ENCODE measurements around the gene MXRA8.

DNA sequence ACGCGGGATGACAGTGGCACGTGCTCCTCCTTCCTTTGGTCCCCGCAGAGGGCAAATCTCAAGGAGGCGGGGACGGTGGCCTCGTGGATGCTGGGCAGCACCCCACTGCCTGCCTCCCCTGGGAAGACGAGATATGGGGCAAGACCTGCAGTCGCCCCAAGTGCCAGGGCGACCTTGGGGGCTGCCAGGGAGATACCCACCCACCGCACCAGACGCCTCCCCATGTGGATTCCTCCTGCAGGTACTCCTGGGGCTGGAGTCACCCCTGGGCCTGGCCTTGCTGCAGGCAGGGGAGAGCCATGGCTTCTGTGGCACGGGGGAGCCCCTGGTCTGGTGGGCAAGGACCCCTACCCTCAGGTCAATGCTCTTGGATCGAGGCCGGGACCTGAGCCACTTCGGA, 22.5 kb upstream of the MXRA8 start:
- TF ChIP-seq POLR2A (IDR thresholded peaks at IDR 0.05; ENCODE audit: low read depth, low read length) (no peak), MYC (IDR thresholded peaks at IDR 0.05; ENCODE audit: low read depth, low read length) (no peak), FOS (IDR thresholded peaks at IDR 0.05; ENCODE audit: borderline replicate concordance, insufficient read depth, low read length) (no peak), MAX (IDR thresholded peaks at IDR 0.05; ENCODE audit: insufficient read depth, insufficient read length) (no peak), EZH2 (IDR thresholded peaks at IDR 0.05; ENCODE audit: borderline replicate concordance, low read depth, low read length, severe bottlenecking) (no peak), POLR2AphosphoS5 (IDR thresholded peaks at IDR 0.05; ENCODE audit: insufficient read depth, low read depth, low read length) (no peak), JUN (IDR thresholded peaks at IDR 0.05; ENCODE audit: borderline replicate concordance, insufficient read depth, insufficient read length, low read depth) (no peak), GATA2 (IDR thresholded peaks at IDR 0.05; ENCODE audit: insufficient read depth, insufficient read length, low read depth, low read length) (no peak)
- TF ChIP-seq, protein P1, sequence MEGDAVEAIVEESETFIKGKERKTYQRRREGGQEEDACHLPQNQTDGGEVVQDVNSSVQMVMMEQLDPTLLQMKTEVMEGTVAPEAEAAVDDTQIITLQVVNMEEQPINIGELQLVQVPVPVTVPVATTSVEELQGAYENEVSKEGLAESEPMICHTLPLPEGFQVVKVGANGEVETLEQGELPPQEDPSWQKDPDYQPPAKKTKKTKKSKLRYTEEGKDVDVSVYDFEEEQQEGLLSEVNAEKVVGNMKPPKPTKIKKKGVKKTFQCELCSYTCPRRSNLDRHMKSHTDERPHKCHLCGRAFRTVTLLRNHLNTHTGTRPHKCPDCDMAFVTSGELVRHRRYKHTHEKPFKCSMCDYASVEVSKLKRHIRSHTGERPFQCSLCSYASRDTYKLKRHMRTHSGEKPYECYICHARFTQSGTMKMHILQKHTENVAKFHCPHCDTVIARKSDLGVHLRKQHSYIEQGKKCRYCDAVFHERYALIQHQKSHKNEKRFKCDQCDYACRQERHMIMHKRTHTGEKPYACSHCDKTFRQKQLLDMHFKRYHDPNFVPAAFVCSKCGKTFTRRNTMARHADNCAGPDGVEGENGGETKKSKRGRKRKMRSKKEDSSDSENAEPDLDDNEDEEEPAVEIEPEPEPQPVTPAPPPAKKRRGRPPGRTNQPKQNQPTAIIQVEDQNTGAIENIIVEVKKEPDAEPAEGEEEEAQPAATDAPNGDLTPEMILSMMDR (IDR thresholded peaks at IDR 0.05; ENCODE audit: extremely low read depth in 1 of 2, insufficient read depth in 1 of 2, low read depth in 1 of 2, low read length in 2 of 2) = no peak

Measured in endothelial cell of umbilical vein (primary cell).